Esophagus (tissue), 2 donors: ENCODE measurements around the gene PRRC2B. TPM values are rescaled to one million over a fixed set of nuclear protein-coding genes. Genes with fewer than 3 reads are reported as not detected.

Source experiments
- H3K27ac ChIP-seq, 2 donors: one replicate each; pipeline ENCODE4 v1.5.1; 2013; ENCODE audit warnings: low read depth in 2 of 2, mild to moderate bottlenecking in 2 of 2, inconsistent platforms in 1 of 2, low read length in 1 of 2, moderate library complexity in 1 of 2
- H3K27me3 ChIP-seq, 2 donors: one replicate each; pipeline ENCODE4 v1.6.1; 2013; ENCODE audit warnings: low read length in 2 of 2, control low read depth in 1 of 2, mild to moderate bottlenecking in 1 of 2; ENCODE audit not compliant: insufficient read depth in 2 of 2, control insufficient read depth in 1 of 2
- H3K36me3 ChIP-seq, 2 donors: one replicate each; pipeline ENCODE4 v1.6.1; 2013; ENCODE audit warnings: low read length in 1 of 2; ENCODE audit not compliant: control insufficient read depth in 2 of 2, insufficient read depth in 2 of 2
- H3K4me1 ChIP-seq, 2 donors: one replicate each; pipeline ENCODE4 v1.6.1; 2013; ENCODE audit warnings: low read length in 1 of 2; ENCODE audit not compliant: control insufficient read depth in 2 of 2, insufficient read depth in 2 of 2
- H3K4me3 ChIP-seq, 2 donors: one replicate each; pipeline ENCODE4 v1.5.1; 2013; ENCODE audit warnings: low read length in 2 of 2, mild to moderate bottlenecking in 2 of 2, low read depth in 1 of 2, moderate library complexity in 1 of 2
- H3K9me3 ChIP-seq, 2 donors: one replicate each; pipeline ENCODE4 v1.6.1; 2013; ENCODE audit warnings: mild to moderate bottlenecking in 2 of 2, low read depth in 1 of 2, low read length in 1 of 2, moderate library complexity in 1 of 2; ENCODE audit not compliant: control insufficient read depth in 2 of 2, insufficient read depth in 1 of 2
- WGBS, 2 donors: extraction: QIAGEN DNeasy Blood & Tissue Kit; methylation state at CpG; one replicate each; pipeline ENCODE4 v1.1.7; 2013; 5-methylcytosine and 5-hydroxymethylcytosine counted together
- polyA plus RNA-seq, 2 donors: library from polyadenylated mRNA; stranded (reverse); fragments of 200-250 nt; gene quantifications; one replicate each; pipeline ENCODE4 v1.2.3, GENCODE V29; 2013
- donor health status: healthy with polysubstance abuse.
- donor health status: Bipolar disorder and iron deficiency.

PRRC2B gene
- polyA plus RNA-seq, 2 donors: 26.8 to 60.0 TPM

- Histone ChIP-seq H3K4me1 (peaks cover 3 to 7% of the 10 kb centered on the region in 2 donors), H3K4me3 (no peak overlapping the region), H3K27ac (no peak overlapping the region), H3K9me3 (no peaks in the 10 kb centered on the region), H3K27me3 (no peaks in the 10 kb centered on the region), H3K36me3 (peaks cover 13 to 47% of the 10 kb centered on the region in 2 donors)
- 78 to 81% methylated on average over 7 of the region's 7 CpGs for WGBS, 2 donors
These were observed 105.4 kb downstream of the PRRC2B start for GRCh38 chr9:131499254-131499767.

GRCh38 chr9:131500377-131500776, 106.5 kb downstream of the PRRC2B start:
- no peak overlapping the region for H3K27ac ChIP-seq
- H3K4me3 ChIP-seq: no peak overlapping the region
- peaks cover 3 to 7% of the 10 kb centered on the region in 2 donors for H3K4me1 ChIP-seq
- no peaks in the 10 kb centered on the region for H3K27me3 ChIP-seq
- 63 to 64% methylated on average over 12 of the region's 12 CpGs for WGBS, 2 donors
- peaks cover 5 to 37% of the 10 kb centered on the region in 2 donors for H3K36me3 ChIP-seq
- H3K9me3 ChIP-seq: no peaks in the 10 kb centered on the region

GRCh38 chr9:131500939-131501541, 107.2 kb downstream of the PRRC2B start:
- H3K9me3 ChIP-seq: no peaks in the 10 kb centered on the region
- peaks cover 3 to 7% of the 10 kb centered on the region in 2 donors for H3K4me1 ChIP-seq
- H3K27me3 ChIP-seq: no peaks in the 10 kb centered on the region
- no peak overlapping the region for H3K4me3 ChIP-seq
- WGBS, 2 donors: 45 to 50% methylated on average over 5 of the region's 5 CpGs
- peak overlapping the region in 1 of 2 donors; percentile 16 for H3K27ac ChIP-seq
- H3K36me3 ChIP-seq: peaks cover 0 to 30% of the 10 kb centered on the region in 2 donors

GRCh38 chr9:131502781-131503625, 109.1 kb downstream of the PRRC2B start, which contains the start of gene POMT1:
POMT1 (plus strand) TSS chr9:131502918; CDS start chr9:131504219, 1,301 bp downstream.
- Histone ChIP-seq H3K4me1 (peaks cover 3 to 7% of the 10 kb centered on the region in 2 donors), H3K4me3 (peak within 1 kb of the TSS; percentile 69 to 85)
- 1% methylated on average over 83 of the region's 83 CpGs for WGBS, 2 donors

GRCh38 chr9:131503626-131504465, 110.0 kb downstream of the PRRC2B start:
- Histone ChIP-seq H3K27ac (no peak overlapping the region), H3K4me3 (peak overlapping the region; percentile 69 to 85), H3K36me3 (peaks cover 0 to 19% of the 10 kb centered on the region in 2 donors), H3K27me3 (no peaks in the 10 kb centered on the region), H3K4me1 (peaks cover 3 to 7% of the 10 kb centered on the region in 2 donors), H3K9me3 (no peaks in the 10 kb centered on the region)
- WGBS, 2 donors: 14 to 15% methylated on average over 32 of the region's 32 CpGs

More at GRCh38 chr9:131502781-131503625, 109.1 kb downstream of the PRRC2B start, which contains the start of gene POMT1:
- Histone ChIP-seq H3K36me3 (peaks cover 0 to 21% of the 10 kb centered on the region in 2 donors), H3K27ac (peak within 1 kb of the TSS; percentile 34 to 63), H3K27me3 (no peaks in the 10 kb centered on the region), H3K9me3 (no peaks in the 10 kb centered on the region)

GRCh38 chr9:131505012-131505411, 111.1 kb downstream of the PRRC2B start:
- H3K27ac ChIP-seq: no peak overlapping the region
- no peaks in the 10 kb centered on the region for H3K9me3 ChIP-seq
- no peak overlapping the region for H3K4me3 ChIP-seq
- no peaks in the 10 kb centered on the region for H3K27me3 ChIP-seq
- 91 to 93% methylated on average over 8 of the region's 8 CpGs for WGBS, 2 donors
- peaks cover 4 to 15% of the 10 kb centered on the region in 2 donors for H3K36me3 ChIP-seq
- H3K4me1 ChIP-seq: peaks cover 3 to 7% of the 10 kb centered on the region in 2 donors

- H3K27ac ChIP-seq: no peak overlapping the region
- no peaks in the 10 kb centered on the region for H3K4me1 ChIP-seq
- 69 to 77% methylated on average over 7 of the region's 7 CpGs for WGBS, 2 donors
- no peak overlapping the region for H3K4me3 ChIP-seq
- H3K36me3 ChIP-seq: peaks cover 9 to 50% of the 10 kb centered on the region in 2 donors
- peaks cover 0 to 4% of the 10 kb centered on the region in 2 donors for H3K9me3 ChIP-seq
- H3K27me3 ChIP-seq: no peaks in the 10 kb centered on the region
These were observed 117.5 kb downstream of the PRRC2B start for GRCh38 chr9:131511416-131511815.

- WGBS, 2 donors: 96% methylated on average over 6 of the region's 6 CpGs
These were observed 118.0 kb downstream of the PRRC2B start for GRCh38 chr9:131511880-131512279.

GRCh38 chr9:131513177-131513576, 119.3 kb downstream of the PRRC2B start:
- Histone ChIP-seq H3K4me1 (no peaks in the 10 kb centered on the region), H3K36me3 (peaks cover 14 to 49% of the 10 kb centered on the region in 2 donors), H3K27ac (no peak overlapping the region), H3K9me3 (peaks cover 0 to 4% of the 10 kb centered on the region in 2 donors), H3K4me3 (no peak overlapping the region), H3K27me3 (no peaks in the 10 kb centered on the region)
- WGBS, 2 donors: 86 to 91% methylated on average over 15 of the region's 15 CpGs

More at GRCh38 chr9:131511880-131512279, 118.0 kb downstream of the PRRC2B start:
- Histone ChIP-seq H3K27me3 (no peaks in the 10 kb centered on the region), H3K27ac (no peak overlapping the region), H3K9me3 (peaks cover 0 to 4% of the 10 kb centered on the region in 2 donors), H3K36me3 (peaks cover 11 to 55% of the 10 kb centered on the region in 2 donors), H3K4me3 (no peak overlapping the region), H3K4me1 (no peaks in the 10 kb centered on the region)
